Occipital lobe (tissue), 2 donors: ENCODE results near the gene SPEM1. TPM values are rescaled to one million over a fixed set of nuclear protein-coding genes. Genes with fewer than 3 reads are reported as not detected.

Experiments used
- DNase-seq: peaks from one replicate; lab custom pipeline; 2025; lab: John Stamatoyannopoulos, UW
- total RNA-seq: library from RNA; depleted of rRNA; stranded (reverse); fragments of >200 nt; gene quantifications from one replicate; pipeline ENCODE4 v1.2.3, GENCODE V29; 2014

The SPEM1 gene
- total RNA-seq, 1 donor from 2014 or later: not detected

DNA sequence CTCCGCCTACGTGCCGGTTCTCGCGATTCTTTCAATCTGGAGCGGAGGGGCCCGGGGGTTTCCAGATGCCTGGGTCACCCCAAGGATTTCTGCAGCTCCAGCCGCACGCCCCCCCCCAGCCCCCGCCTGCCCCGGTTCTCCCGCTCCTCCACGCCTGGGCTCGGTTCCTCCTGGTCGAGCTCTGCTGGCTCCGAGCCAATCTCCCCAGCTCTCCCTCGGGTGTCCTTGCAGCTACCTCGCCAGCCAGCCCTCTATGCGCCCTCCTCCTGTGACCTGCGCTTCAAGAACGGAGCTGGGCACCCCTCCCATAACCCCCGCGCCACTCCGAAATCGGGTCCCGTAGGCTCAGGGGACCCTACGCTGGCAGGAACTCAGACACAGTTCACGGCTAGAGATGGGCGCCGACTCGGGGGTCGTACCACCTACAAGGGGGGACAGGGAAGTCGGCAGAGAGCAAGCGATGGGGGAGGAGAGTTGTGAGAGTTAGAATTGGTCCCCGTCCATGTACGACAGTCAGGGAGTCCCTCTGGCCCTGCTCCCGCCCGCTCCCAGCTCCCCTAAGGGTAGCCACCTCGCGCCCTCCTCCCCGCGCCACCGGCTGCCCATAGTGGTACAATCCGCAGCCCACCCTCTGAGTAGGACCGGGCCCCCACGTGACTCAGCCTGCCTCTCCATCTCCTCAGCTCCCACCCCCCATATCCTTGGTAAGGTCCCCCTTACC is 20.1 kb downstream of the SPEM1 start:
- no peak for DNase-seq

- no peak for DNase-seq
These were observed 20.7 kb downstream of the SPEM1 start for GRCh38 chr17:7440834-7441195.

- DNase-seq: no peak
These were observed 21.1 kb downstream of the SPEM1 start for GRCh38 chr17:7441266-7441665.

DNA sequence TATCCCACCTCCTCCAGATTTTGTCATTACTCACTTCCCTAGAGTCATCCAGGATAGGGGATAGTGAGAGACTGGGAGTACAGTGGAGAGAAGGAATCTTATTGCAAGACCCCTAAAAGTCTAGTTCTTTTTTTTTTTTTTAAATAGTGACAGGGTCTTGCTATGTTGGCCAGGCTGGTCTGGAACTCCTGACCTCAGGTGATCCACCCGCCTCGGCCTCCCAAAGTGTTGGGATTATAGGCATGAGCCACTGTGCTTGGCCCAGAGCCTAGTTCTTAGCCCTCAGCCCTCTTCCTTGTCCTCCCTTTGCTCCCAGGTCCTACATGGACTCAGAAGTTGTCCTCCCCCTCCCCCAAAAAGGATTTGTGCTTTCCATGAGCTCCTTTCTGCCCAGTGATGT is 22.0 kb downstream of the SPEM1 start:
- no peak for DNase-seq

DNA sequence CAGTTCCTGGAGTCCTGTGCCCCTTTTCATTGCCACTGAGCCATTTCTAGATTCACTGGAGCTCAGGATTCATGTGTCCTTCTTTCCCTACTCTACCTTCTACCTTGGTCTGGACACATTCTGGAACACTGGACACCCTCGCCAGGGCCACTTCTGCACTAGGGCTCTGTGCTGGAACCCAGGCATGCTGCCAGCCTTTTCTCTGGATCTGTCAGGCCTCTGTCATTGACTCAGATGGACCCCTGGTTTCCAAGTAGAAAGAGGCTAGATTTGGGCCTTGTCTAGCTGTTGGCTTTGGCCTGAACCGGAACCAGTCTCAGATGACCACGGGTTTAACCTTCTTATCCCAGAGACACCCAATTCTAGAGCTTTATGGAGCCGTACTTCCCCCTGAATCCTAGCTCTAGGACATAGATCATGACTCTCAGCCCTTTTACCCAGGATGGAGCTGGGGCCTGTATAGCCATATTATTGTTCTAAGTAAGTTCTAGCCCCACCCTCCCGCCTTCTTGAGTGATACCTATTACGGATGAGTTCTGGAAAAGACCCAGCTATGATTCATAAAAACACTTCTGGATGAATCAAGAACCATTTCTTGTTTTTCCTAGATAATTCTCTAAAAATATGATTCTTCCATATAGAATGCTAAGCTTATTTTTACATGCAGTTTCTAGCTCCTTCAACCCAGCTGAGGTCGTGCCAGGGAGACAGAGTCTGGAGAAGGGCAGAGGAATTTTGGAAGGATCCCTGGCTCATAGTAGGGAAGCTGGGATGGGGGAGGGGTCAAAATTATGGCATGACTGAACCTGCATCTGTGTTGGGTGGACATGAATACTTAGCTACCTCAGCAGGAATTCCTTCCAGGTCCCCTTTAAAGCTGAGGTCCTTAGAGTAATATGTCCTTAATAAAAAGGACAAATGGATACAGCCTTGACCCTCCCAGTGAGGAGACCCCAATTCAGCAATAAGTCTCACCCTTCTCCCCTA is 23.7 kb downstream of the SPEM1 start:
- no peak for DNase-seq

DNA sequence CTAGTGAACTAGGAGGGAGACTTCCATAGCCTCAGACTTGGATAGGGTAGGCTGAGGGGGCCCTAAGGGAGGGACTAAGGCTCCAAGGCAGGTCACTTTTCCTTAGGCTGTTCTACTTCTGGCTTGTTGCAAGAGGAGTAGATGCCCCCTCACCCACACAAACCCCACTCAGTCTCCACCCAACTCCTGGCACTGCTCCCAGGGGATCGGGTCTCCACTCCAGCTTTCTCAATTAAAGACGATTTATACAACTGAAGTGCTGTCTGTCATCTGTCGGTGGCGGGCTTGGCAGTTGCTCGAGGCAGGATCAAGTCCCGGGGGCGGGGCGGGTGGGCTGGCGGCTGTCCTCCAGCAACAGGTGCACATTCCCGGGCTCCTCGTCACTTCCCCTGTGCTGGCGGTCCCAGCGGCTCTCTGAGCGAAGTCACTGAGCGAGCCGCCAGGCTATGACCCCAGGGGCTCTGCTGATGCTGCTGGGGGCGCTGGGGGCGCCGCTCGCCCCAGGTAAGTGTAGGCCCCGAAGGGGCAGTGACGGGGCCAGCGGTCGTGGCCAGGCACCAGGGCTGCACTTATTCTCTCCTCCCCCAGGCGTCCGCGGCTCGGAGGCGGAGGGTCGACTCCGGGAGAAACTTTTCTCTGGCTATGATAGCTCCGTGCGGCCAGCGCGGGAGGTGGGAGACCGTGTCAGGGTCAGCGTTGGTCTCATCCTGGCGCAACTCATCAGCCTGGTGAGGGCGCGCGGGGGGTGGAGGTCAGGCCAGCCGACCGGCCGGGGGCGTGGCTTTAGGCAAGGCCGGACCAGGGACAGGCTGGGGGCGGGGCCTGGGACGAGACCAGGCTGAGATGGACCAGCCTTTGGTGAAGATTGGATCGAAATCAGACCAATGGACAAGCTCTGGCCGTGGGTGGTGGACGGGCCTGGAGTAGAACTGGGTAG is 24.8 kb downstream of the SPEM1 start, which contains the start of gene CHRNB1:
Gene CHRNB1 (plus strand): TSS at position 380 of the 937 bp plus-strand sequence. CDS start 67 bp downstream, at position 447.
- DNase-seq: peak; percentile 56

DNA sequence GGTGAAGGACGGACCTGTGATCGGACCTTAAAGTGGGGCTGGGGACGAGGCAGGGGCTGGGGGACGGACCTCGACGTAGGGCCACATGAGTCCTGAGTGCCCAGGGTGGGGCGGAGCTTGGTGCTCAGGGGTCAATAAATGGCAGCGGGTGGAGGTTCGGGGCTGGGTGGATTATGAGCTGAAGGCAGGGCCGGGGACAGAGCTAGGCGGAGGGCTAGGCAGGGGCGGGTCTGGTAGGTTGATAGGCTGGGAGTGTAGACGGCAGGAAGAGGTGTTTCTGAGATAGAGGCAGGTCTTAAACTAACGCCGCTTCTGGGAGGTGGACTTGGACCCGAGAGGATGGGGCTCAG is 25.5 kb downstream of the SPEM1 start:
- no peak for DNase-seq

DNA sequence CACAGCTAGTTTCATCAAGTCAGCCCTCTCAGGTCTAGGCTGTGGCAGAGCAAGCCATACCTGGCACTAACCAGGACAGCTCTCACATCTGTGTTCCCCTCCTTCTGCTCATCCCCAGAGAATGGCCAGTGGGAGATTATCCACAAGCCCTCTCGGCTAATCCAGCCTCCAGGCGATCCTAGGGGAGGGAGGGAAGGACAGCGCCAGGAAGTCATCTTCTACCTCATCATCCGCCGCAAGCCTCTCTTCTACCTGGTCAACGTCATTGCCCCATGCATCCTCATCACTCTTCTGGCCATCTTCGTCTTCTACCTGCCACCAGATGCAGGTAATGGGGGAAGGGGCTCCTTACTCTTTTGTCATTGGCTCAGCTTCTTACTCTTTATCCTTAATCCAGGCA is 28.3 kb downstream of the SPEM1 start:
- no peak for DNase-seq

GRCh38 chr17:7459961-7460545 is 39.9 kb downstream of the SPEM1 start:
- no peak for DNase-seq

GRCh38 chr17:7460850-7461660 is 40.9 kb downstream of the SPEM1 start:
- DNase-seq: no peak

DNA sequence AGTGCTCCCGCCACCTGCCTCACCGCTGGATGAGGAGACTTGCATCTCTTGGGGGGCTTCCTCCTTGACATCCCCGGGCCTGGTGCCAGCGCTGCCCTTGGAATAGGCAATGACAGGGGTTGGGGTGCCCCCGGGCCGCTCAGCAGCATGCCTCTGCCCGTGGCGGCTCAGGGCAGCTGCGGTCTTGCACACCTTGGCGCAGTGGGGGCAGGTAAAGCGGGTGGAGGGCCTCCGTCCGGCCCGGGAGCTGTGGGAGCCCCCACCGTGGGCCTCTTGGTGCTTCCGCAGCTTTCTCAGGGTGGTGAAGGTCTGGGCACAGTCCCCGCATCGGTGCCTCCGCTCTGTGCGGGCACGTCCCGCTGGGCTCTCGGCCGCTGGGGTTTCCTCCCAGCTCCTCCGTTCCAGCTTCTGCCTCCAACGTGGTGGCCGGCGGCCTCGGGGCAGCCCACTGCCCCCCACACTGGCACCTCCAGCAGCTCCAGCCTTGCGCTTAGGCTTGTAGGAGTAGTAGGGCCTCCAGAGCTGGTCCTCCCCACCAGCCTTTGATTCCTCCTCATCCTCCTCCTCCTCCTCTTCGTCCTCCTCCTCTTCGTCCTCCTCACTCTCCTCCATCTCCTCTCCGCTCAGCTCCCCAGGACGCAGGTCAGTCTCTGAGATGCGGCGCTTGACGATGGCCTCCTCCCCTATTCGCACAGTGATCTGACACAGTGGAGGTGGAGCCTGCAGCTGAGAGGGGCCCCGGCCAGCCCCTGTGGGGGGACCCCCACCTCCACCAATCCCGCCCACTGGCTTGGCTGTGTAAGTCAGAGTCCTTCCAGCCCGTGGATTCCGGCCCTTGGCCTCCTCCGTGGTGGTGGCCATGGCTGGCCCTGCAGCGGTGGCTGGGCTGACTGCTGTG is 42.6 kb downstream of the SPEM1 start:
- no peak for DNase-seq

DNA sequence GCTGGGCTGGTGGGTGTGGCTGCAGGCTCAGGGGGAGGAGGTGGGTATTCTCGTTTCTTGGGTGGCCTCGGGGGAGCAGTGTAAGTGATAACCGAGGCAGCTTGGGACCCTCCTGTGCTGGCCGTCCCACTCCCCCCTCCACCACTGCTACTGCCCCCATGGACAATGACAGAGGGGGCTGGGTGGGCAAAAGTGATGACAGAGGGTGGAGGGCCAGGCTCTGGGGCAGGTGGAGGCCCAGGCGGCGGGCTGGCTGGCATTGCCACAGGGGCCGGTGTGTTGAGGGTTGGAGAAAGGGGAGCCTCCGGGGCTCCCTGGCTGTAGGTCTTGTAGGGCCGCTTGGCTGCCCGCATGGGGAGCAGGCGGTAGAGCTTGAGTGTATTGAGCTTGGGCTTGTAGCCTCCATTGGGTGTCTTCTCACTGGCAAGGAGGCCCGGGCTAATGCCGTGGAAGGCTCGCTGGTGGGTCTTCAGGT is 43.3 kb downstream of the SPEM1 start:
- DNase-seq: no peak

DNA sequence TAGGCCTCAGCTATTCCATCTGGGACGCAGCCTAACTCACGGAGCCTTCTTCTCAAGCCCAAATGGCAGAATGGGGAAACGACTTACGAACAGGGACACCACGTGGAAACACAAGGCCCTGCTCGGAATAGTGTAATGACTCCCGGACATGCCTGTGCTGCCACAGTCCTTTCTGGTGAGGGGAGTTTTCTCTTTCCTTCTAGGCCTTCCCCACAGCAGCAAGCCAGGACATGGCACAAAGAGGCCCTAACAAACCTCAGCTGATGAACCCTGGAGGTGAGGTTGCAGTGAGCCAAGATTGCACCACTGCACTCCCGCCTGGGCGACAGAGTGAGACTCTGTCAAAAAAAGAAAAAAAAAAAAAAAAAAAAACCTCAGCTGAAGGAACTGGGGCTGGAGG is 44.0 kb downstream of the SPEM1 start:
- no peak for DNase-seq

DNA sequence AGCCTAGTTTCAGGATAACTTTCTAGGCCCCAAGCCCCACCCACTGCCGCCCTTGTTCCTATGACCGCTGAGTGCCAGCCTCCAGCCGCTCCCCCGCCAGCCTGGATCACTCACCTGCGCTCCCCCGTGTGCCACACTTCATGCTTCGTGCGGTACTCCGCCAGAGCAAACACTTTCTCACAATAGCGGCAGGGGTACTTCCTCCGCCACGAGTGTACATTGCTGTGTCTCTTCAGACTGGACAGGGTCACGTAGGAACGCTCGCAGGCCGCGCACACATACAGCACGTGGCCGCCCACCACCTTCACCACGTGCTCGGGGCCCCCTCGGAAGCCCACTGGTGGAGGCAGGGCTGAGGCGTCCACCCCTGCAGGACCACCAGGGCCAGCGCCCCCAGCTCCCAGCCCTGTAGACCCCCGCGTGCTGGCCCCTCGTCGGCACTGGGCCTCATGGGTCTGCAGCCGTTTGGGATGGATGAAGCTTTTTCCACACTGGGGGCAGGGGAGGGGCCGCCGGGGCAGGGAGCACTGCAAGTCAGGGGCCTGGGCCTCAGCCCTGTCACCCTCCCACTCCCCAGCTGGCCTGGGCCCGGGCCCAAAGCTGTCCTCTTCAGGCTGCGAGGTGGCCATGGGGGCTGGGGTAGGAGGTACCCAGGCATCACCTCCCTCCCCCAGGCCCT is 45.6 kb downstream of the SPEM1 start:
- no peak for DNase-seq

- DNase-seq: no peak
These were observed 46.2 kb downstream of the SPEM1 start for GRCh38 chr17:7466318-7466638.

- DNase-seq: no peak
These were observed 46.7 kb downstream of the SPEM1 start for GRCh38 chr17:7466639-7467341.

GRCh38 chr17:7467498-7467897 is 47.4 kb downstream of the SPEM1 start:
- DNase-seq: no peak

DNA sequence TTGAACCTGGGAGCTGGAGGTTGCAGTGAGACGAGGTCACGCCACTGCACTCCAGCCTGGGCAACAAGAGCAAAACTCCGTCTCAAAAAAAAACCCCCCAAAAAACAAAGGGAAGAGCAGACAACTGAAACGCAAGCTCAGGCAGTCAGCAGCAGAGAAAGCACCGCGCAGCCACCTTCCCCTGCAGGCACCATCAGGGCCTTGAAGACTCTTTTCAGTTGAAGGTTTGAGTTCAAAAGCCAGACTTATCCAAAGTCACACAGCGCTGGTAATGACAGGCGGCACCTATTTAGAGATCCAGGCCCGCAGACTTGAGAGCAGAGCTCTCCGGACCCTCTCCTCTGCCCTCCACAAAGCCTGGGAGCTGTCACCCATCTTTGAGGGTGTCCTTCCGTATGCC is 48.2 kb downstream of the SPEM1 start:
- DNase-seq: no peak
